ENCODE data around the gene CCNY. TPM values are rescaled to one million over a fixed set of nuclear protein-coding genes. Genes with fewer than 3 reads are reported as not detected.

CCNY gene
- total RNA-seq, 2 donors from 2014 or later, result 60.5 to 65.9 TPM

DNA sequence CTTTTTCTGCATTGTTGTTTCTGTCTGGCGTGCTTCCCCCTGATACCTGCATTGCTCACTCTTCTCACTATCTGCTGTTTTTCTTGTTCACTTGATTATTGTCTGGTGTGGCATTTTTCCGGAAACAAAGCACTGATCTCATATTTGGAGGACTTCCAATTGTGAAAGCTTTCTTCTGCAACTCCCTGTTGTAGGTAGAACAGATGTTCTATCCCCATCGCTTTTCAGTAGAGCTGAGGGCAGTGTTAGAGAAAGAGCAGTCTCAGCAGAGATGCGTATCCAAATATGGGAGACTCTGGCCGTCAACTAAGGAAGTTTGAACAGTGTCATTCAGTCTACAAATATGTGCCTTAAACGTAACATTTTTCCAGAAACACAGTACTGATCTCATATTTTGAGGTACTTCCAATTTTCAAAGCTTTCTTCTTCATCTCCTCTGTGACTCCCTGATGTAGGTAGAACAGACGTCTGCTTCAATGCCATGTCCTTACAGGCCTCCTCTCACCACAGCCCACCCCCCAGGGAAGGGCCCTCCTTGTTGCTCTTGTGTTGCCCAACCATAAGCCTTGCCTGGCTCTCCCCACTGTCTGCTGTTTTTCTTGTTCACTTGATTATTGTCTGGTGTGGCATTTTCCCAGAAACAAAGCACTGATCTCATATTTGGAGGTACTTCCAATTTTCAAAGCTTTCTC, 241.8 kb downstream of the CCNY start:
- H3K27me3 ChIP-seq (ENCODE audit: control insufficient read depth, insufficient read depth, low read length, poor library complexity, severe bottlenecking), result no peaks in the 10 kb centered on the region
- no peak overlapping the region for H3K27ac ChIP-seq (ENCODE audit: low read depth, low read length)

DNA sequence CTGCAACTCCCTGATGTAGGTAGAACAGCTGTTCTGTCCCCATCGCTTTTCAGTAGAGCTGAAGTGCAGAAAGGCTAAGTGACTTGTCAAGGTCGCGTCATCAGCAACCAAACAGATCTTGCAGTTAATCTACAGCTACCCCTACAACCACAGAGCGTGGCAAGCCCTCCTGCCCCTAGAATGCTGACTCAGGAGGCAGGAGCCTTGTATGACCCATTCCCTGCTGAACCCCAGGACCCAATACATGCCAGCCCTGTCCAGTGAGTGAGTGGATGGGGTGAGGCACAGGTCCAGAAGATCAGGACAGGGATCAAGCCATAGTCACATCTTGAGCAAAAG, 242.3 kb downstream of the CCNY start:
- H3K4me3 Mint-ChIP-seq, result no peak overlapping the region
- Histone ChIP-seq H3K9me3 (ENCODE audit: control insufficient read depth, low read length) (no peaks in the 10 kb centered on the region), H3K4me3 (ENCODE audit: low read length) (no peak overlapping the region), H3K9ac (ENCODE audit: extremely low read depth, low read length, poor library complexity, severe bottlenecking) (no peak overlapping the region), H3K36me3 (ENCODE audit: control insufficient read depth, insufficient read depth, low read length) (no peaks in the 10 kb centered on the region), H3K27ac (ENCODE audit: low read depth, low read length) (no peak overlapping the region), H3K4me1 (ENCODE audit: control insufficient read depth, insufficient read depth, low read length) (no peaks in the 10 kb centered on the region), H3K27me3 (ENCODE audit: control insufficient read depth, insufficient read depth, low read length, poor library complexity, severe bottlenecking) (no peaks in the 10 kb centered on the region)
- no peak overlapping the region for H3K27ac Mint-ChIP-seq
- TF ChIP-seq, protein P1, sequence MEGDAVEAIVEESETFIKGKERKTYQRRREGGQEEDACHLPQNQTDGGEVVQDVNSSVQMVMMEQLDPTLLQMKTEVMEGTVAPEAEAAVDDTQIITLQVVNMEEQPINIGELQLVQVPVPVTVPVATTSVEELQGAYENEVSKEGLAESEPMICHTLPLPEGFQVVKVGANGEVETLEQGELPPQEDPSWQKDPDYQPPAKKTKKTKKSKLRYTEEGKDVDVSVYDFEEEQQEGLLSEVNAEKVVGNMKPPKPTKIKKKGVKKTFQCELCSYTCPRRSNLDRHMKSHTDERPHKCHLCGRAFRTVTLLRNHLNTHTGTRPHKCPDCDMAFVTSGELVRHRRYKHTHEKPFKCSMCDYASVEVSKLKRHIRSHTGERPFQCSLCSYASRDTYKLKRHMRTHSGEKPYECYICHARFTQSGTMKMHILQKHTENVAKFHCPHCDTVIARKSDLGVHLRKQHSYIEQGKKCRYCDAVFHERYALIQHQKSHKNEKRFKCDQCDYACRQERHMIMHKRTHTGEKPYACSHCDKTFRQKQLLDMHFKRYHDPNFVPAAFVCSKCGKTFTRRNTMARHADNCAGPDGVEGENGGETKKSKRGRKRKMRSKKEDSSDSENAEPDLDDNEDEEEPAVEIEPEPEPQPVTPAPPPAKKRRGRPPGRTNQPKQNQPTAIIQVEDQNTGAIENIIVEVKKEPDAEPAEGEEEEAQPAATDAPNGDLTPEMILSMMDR (conservative IDR thresholded peaks at IDR 0.05), result no peak
- H3K4me1 Mint-ChIP-seq, result peaks cover 10% of the 10 kb centered on the region
- WGBS, 2 experiments (ENCODE audit: insufficient coverage in 1 of 2, insufficient read length in 1 of 2), result 86 to 88% methylated on average over 1 to 4 of the region's 4 CpGs
- H3K27me3 Mint-ChIP-seq (ENCODE audit: insufficient read depth), result no peaks in the 10 kb centered on the region
- no peak for DNase-seq
- peaks cover 10% of the 10 kb centered on the region for H3K36me3 Mint-ChIP-seq (ENCODE audit: low read depth)
- no peaks in the 10 kb centered on the region for H3K9me3 Mint-ChIP-seq

More for the DNA sequence above, 241.8 kb downstream of the CCNY start:
- Histone ChIP-seq H3K9ac (ENCODE audit: extremely low read depth, low read length, poor library complexity, severe bottlenecking) (no peak overlapping the region), H3K9me3 (ENCODE audit: control insufficient read depth, low read length) (no peaks in the 10 kb centered on the region), H3K4me1 (ENCODE audit: control insufficient read depth, insufficient read depth, low read length) (no peaks in the 10 kb centered on the region), H3K4me3 (ENCODE audit: low read length) (no peak overlapping the region), H3K36me3 (ENCODE audit: control insufficient read depth, insufficient read depth, low read length) (no peaks in the 10 kb centered on the region)
- Mint-ChIP-seq H3K4me1 (peaks cover 11% of the 10 kb centered on the region), H3K36me3 (ENCODE audit: low read depth) (peaks cover 10% of the 10 kb centered on the region), H3K27ac (no peak overlapping the region), H3K27me3 (ENCODE audit: insufficient read depth) (no peaks in the 10 kb centered on the region), H3K4me3 (no peak overlapping the region), H3K9me3 (no peaks in the 10 kb centered on the region)
- DNase-seq, result no peak
- TF ChIP-seq, protein P1 (conservative IDR thresholded peaks at IDR 0.05), result no peak
- 92 to 97% methylated on average over 6 to 7 of the region's 7 CpGs for WGBS, 2 experiments (ENCODE audit: insufficient coverage in 1 of 2, insufficient read length in 1 of 2)

DNA sequence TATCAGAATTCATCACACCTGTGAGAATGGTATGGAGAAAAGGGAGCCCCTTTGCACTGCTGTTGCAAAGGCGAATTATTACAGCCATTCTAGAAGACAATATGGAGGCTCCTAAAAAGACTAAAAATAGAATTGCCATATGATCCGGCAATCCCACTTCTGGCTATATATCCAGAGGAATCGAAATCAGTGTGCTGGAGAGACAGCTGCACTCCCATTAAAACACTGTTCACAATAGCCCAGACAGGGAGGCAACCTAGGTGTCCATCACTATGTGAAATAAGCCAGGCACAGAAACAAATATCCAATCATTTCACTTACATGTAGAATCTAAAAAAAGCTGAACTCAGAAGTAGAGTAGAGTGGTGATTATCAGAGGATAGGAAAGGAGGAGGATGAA, 242.8 kb downstream of the CCNY start:
- Mint-ChIP-seq H3K4me1 (peaks cover 6% of the 10 kb centered on the region), H3K36me3 (ENCODE audit: low read depth) (peaks cover 10% of the 10 kb centered on the region), H3K27me3 (ENCODE audit: insufficient read depth) (no peaks in the 10 kb centered on the region), H3K4me3 (no peak overlapping the region), H3K27ac (no peak overlapping the region), H3K9me3 (no peaks in the 10 kb centered on the region)
- Histone ChIP-seq H3K4me1 (ENCODE audit: control insufficient read depth, insufficient read depth, low read length) (no peaks in the 10 kb centered on the region), H3K4me3 (ENCODE audit: low read length) (no peak overlapping the region), H3K36me3 (ENCODE audit: control insufficient read depth, insufficient read depth, low read length) (no peaks in the 10 kb centered on the region), H3K9me3 (ENCODE audit: control insufficient read depth, low read length) (no peaks in the 10 kb centered on the region), H3K9ac (ENCODE audit: extremely low read depth, low read length, poor library complexity, severe bottlenecking) (no peak overlapping the region), H3K27ac (ENCODE audit: low read depth, low read length) (no peak overlapping the region), H3K27me3 (ENCODE audit: control insufficient read depth, insufficient read depth, low read length, poor library complexity, severe bottlenecking) (no peaks in the 10 kb centered on the region)
- WGBS, 2 experiments (ENCODE audit: insufficient coverage in 1 of 2, insufficient read length in 1 of 2), result 88 to 96% methylated on average over 3 of the region's 3 CpGs
- DNase-seq, result no peak
- TF ChIP-seq, protein P1 (conservative IDR thresholded peaks at IDR 0.05), result no peak
